ENCODE data around the gene UPP1.

GRCh38 chr7:48088559-48089045 is 463 bp upstream of the UPP1 start:
- TF ChIP-seq ZNF644 (CRISPR knock-in tag; IDR thresholded peaks at IDR 0.05; ENCODE audit: low read depth) (no peak), GABPA (IDR thresholded peaks at IDR 0.05; ENCODE audit: low read depth, low read length) (no peak), GABPA (CRISPR knock-in tag; IDR thresholded peaks at IDR 0.05; ENCODE audit: low read depth) (no peak), SRSF1 (optimal IDR thresholded peaks at IDR 0.05; ENCODE audit: low read depth, low read length) (no peak), CTCF (CRISPR knock-in tag; IDR thresholded peaks at IDR 0.05) (no peak), POLR2AphosphoS5 (IDR thresholded peaks at IDR 0.05; ENCODE audit: low read depth, low read length) (peak; percentile 42; the same call in 1 of the 2 replicates), HDAC2 (CRISPR knock-in tag; IDR thresholded peaks at IDR 0.05) (no peak), MED8 (CRISPR knock-in tag; IDR thresholded peaks at IDR 0.05; ENCODE audit: insufficient replicate concordance) (no peak), CHD2 (IDR thresholded peaks at IDR 0.05; ENCODE audit: low read depth, low read length) (no peak)

All from HepG2 (cell line).